Measurements from ENCODE around the gene B3GALT6. TPM values are rescaled to one million over a fixed set of nuclear protein-coding genes. Genes with fewer than 3 reads are reported as not detected.

B3GALT6 gene
- total RNA-seq, 1 donor from 2014 or later: 31.9 TPM

- no peak overlapping the region for H3K4me3 Mint-ChIP-seq (ENCODE audit: low read depth)
- peaks cover 3% of the 10 kb centered on the region for H3K9me3 Mint-ChIP-seq (ENCODE audit: low read depth)
- no peak overlapping the region for H3K27ac Mint-ChIP-seq
- H3K4me1 Mint-ChIP-seq (ENCODE audit: low read depth): peaks cover 15% of the 10 kb centered on the region
- H3K36me3 Mint-ChIP-seq (ENCODE audit: insufficient read depth): peaks cover 11% of the 10 kb centered on the region
- DNase-seq (ENCODE audit: low spot score, unreplicated experiment): no peak
- TF ChIP-seq, protein P1, sequence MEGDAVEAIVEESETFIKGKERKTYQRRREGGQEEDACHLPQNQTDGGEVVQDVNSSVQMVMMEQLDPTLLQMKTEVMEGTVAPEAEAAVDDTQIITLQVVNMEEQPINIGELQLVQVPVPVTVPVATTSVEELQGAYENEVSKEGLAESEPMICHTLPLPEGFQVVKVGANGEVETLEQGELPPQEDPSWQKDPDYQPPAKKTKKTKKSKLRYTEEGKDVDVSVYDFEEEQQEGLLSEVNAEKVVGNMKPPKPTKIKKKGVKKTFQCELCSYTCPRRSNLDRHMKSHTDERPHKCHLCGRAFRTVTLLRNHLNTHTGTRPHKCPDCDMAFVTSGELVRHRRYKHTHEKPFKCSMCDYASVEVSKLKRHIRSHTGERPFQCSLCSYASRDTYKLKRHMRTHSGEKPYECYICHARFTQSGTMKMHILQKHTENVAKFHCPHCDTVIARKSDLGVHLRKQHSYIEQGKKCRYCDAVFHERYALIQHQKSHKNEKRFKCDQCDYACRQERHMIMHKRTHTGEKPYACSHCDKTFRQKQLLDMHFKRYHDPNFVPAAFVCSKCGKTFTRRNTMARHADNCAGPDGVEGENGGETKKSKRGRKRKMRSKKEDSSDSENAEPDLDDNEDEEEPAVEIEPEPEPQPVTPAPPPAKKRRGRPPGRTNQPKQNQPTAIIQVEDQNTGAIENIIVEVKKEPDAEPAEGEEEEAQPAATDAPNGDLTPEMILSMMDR (IDR thresholded peaks at IDR 0.05; ENCODE audit: unreplicated experiment): no peak
- no peaks in the 10 kb centered on the region for H3K27me3 Mint-ChIP-seq
Measured at GRCh38 chr1:1235016-1235744, 3.1 kb downstream of the B3GALT6 start.

- Mint-ChIP-seq H3K27me3 (no peaks in the 10 kb centered on the region), H3K36me3 (ENCODE audit: insufficient read depth) (peaks cover 11% of the 10 kb centered on the region), H3K4me3 (ENCODE audit: low read depth) (no peak overlapping the region), H3K9me3 (ENCODE audit: low read depth) (peaks cover 3% of the 10 kb centered on the region), H3K4me1 (ENCODE audit: low read depth) (peaks cover 9% of the 10 kb centered on the region), H3K27ac (no peak overlapping the region)
- TF ChIP-seq, protein P1 (IDR thresholded peaks at IDR 0.05; ENCODE audit: unreplicated experiment): no peak
- no peak for DNase-seq (ENCODE audit: low spot score, unreplicated experiment)
Measured at GRCh38 chr1:1236176-1236763, 4.2 kb downstream of the B3GALT6 start.

- TF ChIP-seq, protein P1 (IDR thresholded peaks at IDR 0.05; ENCODE audit: unreplicated experiment): no peak
- peak overlapping the region; percentile 62 for H3K27ac Mint-ChIP-seq
Measured at GRCh38 chr1:1236945-1237873, 5.2 kb downstream of the B3GALT6 start.

DNA sequence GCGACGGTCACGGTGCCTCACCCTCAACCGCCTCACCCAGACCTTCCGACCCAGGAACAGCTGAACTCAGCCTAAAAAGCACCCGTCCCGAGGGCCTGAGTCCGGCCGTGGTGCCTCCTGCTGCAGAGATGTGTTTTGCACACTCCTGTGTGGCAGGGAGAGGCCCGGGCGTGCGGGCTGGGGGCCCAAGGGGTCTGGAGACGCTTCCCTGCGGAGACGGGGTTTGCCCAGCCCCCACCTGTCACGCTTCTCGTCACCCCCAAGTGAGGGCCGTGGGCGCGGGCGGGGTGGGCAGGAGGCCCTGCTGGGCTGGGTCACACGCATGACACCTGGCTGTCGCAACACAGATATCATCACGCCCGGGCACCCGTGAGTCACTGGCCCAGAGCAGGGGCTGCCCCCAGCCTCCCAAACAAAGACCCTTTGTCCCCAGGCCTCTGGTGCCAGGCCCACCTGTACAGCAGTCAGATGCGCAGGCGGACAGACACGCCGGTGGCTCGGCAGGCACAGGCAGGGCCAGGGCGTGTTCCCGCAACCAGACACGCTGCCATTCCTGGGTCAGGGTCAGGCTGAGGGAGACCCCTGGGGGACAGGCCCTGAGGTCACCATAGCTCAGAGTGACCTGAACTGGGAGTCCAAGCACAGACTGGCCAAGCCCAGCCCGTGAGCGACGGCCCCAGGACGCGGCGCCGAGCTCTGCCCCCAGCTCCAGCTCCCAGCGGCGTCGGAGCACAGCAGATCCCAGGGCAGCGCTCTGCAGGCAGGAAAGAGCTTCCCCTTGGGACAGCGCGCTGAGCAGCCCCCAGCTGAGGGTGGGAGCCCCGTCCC lies 6.1 kb downstream of the B3GALT6 start:
- Mint-ChIP-seq H3K27me3 (no peaks in the 10 kb centered on the region), H3K9me3 (ENCODE audit: low read depth) (peaks cover 3% of the 10 kb centered on the region), H3K4me1 (ENCODE audit: low read depth) (peaks cover 9% of the 10 kb centered on the region), H3K36me3 (ENCODE audit: insufficient read depth) (peaks cover 11% of the 10 kb centered on the region), H3K4me3 (ENCODE audit: low read depth) (no peak overlapping the region), H3K27ac (no peak overlapping the region)
- no peak for DNase-seq (ENCODE audit: low spot score, unreplicated experiment)
- TF ChIP-seq, protein P1 (IDR thresholded peaks at IDR 0.05; ENCODE audit: unreplicated experiment): no peak

More at GRCh38 chr1:1236945-1237873, 5.2 kb downstream of the B3GALT6 start:
- no peak overlapping the region for H3K4me3 Mint-ChIP-seq (ENCODE audit: low read depth)
- no peaks in the 10 kb centered on the region for H3K27me3 Mint-ChIP-seq
- H3K36me3 Mint-ChIP-seq (ENCODE audit: insufficient read depth): peaks cover 11% of the 10 kb centered on the region
- DNase-seq (ENCODE audit: low spot score, unreplicated experiment): no peak
- H3K9me3 Mint-ChIP-seq (ENCODE audit: low read depth): peaks cover 3% of the 10 kb centered on the region
- H3K4me1 Mint-ChIP-seq (ENCODE audit: low read depth): peaks cover 9% of the 10 kb centered on the region
